Measurements from ENCODE around the gene VCL. TPM values are rescaled to one million over a fixed set of nuclear protein-coding genes. Genes with fewer than 3 reads are reported as not detected.
"Not testable (repeated sequence)": the region's sequence is repeated elsewhere in the genome, so short reads cannot be mapped to it uniquely, and the experiment has no call there.

VCL gene
- total RNA-seq, 1 experiment from 2014 or later = 142 TPM

GRCh38 chr10:74006269-74006668 lies 8.4 kb downstream of the VCL start:
- DNase-seq (ENCODE audit: low spot score) = no peak

GRCh38 chr10:74008212-74008731 lies 10.4 kb downstream of the VCL start:
- peak; percentile 97 for DNase-seq (ENCODE audit: low spot score)

- no peak for DNase-seq (ENCODE audit: low spot score)
Observed at GRCh38 chr10:74011017-74011416, 13.1 kb downstream of the VCL start.

- peak; percentile 81 for DNase-seq (ENCODE audit: low spot score)
Observed at GRCh38 chr10:74011770-74012169, 13.9 kb downstream of the VCL start.

GRCh38 chr10:74012480-74012879 lies 14.6 kb downstream of the VCL start:
- no peak for DNase-seq (ENCODE audit: low spot score)

GRCh38 chr10:74013004-74013403 lies 15.1 kb downstream of the VCL start:
- no peak for DNase-seq (ENCODE audit: low spot score)

GRCh38 chr10:74014574-74014973 lies 16.7 kb downstream of the VCL start:
- not testable (repeated sequence) for DNase-seq (ENCODE audit: low spot score)

GRCh38 chr10:74018241-74018640 lies 20.3 kb downstream of the VCL start:
- DNase-seq (ENCODE audit: low spot score) = no peak

GRCh38 chr10:74021248-74022055 lies 23.5 kb downstream of the VCL start:
- peak; percentile 69 for DNase-seq (ENCODE audit: low spot score)

GRCh38 chr10:74022926-74023629 lies 25.2 kb downstream of the VCL start:
- DNase-seq (ENCODE audit: low spot score) = no peak

- no peak for DNase-seq (ENCODE audit: low spot score)
Observed at GRCh38 chr10:74024600-74024999, 26.7 kb downstream of the VCL start.

- DNase-seq (ENCODE audit: low spot score) = no peak
Observed at GRCh38 chr10:74025380-74025978, 27.6 kb downstream of the VCL start.

GRCh38 chr10:74026428-74027015 lies 28.6 kb downstream of the VCL start:
- no peak for DNase-seq (ENCODE audit: low spot score)

GRCh38 chr10:74027702-74028101 lies 29.8 kb downstream of the VCL start:
- DNase-seq (ENCODE audit: low spot score) = no peak

- DNase-seq (ENCODE audit: low spot score) = no peak
Observed at GRCh38 chr10:74029943-74030342, 32.0 kb downstream of the VCL start.

GRCh38 chr10:74032208-74032607 lies 34.3 kb downstream of the VCL start:
- not testable (repeated sequence) for DNase-seq (ENCODE audit: low spot score)

- DNase-seq (ENCODE audit: low spot score) = no peak
Observed at GRCh38 chr10:74032900-74033655, 35.2 kb downstream of the VCL start.

- no peak for DNase-seq (ENCODE audit: low spot score)
Observed at GRCh38 chr10:74033702-74034101, 35.8 kb downstream of the VCL start.

GRCh38 chr10:74034301-74034700 lies 36.4 kb downstream of the VCL start:
- no peak for DNase-seq (ENCODE audit: low spot score)

GRCh38 chr10:74035303-74035702 lies 37.4 kb downstream of the VCL start:
- DNase-seq (ENCODE audit: low spot score) = no peak

GRCh38 chr10:74036474-74036873 lies 38.6 kb downstream of the VCL start:
- no peak for DNase-seq (ENCODE audit: low spot score)
